Measurements from ENCODE around the gene OSBPL7. TPM values are rescaled to one million over a fixed set of nuclear protein-coding genes. Genes with fewer than 3 reads are reported as not detected.
A peak's percentile ranks its signal among the peaks of the same experiment; 100 is the strongest.

The OSBPL7 gene
- total and polyA plus RNA-seq, 9 donors: 7.1 to 18.7 (median 10.2) TPM

DNA sequence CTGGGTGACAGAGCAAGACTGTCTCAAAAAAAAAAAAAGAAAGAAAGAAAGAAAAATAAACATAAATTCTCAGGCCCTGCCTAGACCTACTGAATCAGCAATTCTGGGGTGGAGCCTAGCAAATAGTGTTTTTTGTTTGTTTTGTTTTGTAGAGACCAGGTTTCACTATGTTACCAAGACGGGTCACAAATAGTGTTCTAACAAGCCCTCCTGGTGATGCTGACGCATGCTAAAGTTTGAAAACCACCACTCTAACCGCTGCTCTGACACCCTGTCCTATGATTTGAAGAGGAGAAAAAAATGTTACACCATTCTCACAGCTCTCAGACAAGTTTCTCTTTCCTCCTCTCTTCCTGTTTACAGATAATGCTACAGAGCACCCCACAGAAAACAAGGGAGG lies 8.3 kb upstream of the OSBPL7 start:
- peaks cover 15% of the 10 kb centered on the region for H3K4me1 ChIP-seq (ENCODE audit: control insufficient read depth, insufficient read depth, low read length)
- no peak for DNase-seq
- no peak overlapping the region for H3K27ac ChIP-seq (ENCODE audit: low read length)
- no peaks in the 10 kb centered on the region for H3K27me3 ChIP-seq (ENCODE audit: control insufficient read depth, insufficient read depth, low read length)
- peaks cover 30% of the 10 kb centered on the region for H3K36me3 ChIP-seq (ENCODE audit: control insufficient read depth, insufficient read depth, low read length)
- H3K9me3 ChIP-seq (replicated peaks; ENCODE audit: control insufficient read depth, low read depth, low read length): no peaks in the 10 kb centered on the region
- WGBS (ENCODE audit: insufficient coverage): no CpG with 5 or more reads among the region's 3 CpGs
- H3K4me3 ChIP-seq (ENCODE audit: low read length): no peak overlapping the region

DNA sequence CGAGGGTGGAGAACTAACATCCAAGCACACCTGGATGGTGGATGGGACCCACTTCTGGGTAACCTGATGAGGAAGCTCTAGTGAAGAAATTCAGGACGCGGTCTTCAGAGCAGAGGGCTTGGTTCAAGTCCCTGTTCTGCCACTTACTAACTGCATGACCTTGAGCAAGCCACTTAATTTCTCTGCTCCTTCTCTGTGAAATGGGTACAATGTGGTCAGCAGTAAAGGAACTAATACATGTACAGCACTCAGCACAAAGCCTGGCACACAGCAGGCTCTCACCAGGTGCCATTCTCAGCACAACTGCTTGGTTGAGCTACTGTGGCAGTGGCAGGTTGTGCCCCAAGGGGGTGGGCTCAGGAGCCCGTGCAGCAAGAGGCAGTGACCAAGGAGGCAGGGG lies 1.9 kb upstream of the OSBPL7 start:
- Histone ChIP-seq H3K4me1 (ENCODE audit: control insufficient read depth, insufficient read depth, low read length) (peaks cover 30% of the 10 kb centered on the region), H3K9me3 (replicated peaks; ENCODE audit: control insufficient read depth, low read depth, low read length) (no peaks in the 10 kb centered on the region), H3K4me3 (ENCODE audit: low read length) (no peak overlapping the region), H3K36me3 (ENCODE audit: control insufficient read depth, insufficient read depth, low read length) (peaks cover 55% of the 10 kb centered on the region), H3K27ac (ENCODE audit: low read length) (no peak overlapping the region), H3K27me3 (ENCODE audit: control insufficient read depth, insufficient read depth, low read length) (no peaks in the 10 kb centered on the region)
- no peak for DNase-seq
- WGBS (ENCODE audit: insufficient coverage): 73% methylated on average over 1 of the region's 4 CpGs

DNA sequence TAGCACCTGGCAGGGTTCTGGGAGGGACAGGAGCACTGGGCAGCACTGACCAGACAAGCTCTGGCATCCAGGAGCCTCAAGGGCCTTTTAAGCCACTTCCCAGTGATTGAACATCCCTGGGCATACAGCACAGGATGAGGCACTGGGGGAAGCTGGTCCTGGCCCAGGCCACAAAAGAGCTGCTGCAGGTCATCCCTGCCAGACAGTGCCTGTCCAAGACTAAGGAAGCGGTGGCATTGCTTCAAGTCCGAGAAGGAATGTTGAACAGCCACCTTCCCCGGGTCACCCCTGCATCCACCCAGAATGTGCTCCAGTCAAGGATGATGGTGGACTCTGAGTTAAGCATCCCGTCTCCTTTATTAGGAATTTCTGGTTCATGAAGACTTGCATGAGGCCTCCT lies 1.2 kb upstream of the OSBPL7 start:
- Histone ChIP-seq H3K4me1 (ENCODE audit: control insufficient read depth, insufficient read depth, low read length) (peaks cover 30% of the 10 kb centered on the region), H3K9me3 (replicated peaks; ENCODE audit: control insufficient read depth, low read depth, low read length) (no peaks in the 10 kb centered on the region), H3K36me3 (ENCODE audit: control insufficient read depth, insufficient read depth, low read length) (peaks cover 56% of the 10 kb centered on the region), H3K27me3 (ENCODE audit: control insufficient read depth, insufficient read depth, low read length) (no peaks in the 10 kb centered on the region), H3K27ac (ENCODE audit: low read length) (peak overlapping the region; percentile 26), H3K4me3 (ENCODE audit: low read length) (no peak overlapping the region)
- DNase-seq: no peak
- WGBS (ENCODE audit: insufficient coverage): 100% methylated on average over 3 of the region's 4 CpGs

DNA sequence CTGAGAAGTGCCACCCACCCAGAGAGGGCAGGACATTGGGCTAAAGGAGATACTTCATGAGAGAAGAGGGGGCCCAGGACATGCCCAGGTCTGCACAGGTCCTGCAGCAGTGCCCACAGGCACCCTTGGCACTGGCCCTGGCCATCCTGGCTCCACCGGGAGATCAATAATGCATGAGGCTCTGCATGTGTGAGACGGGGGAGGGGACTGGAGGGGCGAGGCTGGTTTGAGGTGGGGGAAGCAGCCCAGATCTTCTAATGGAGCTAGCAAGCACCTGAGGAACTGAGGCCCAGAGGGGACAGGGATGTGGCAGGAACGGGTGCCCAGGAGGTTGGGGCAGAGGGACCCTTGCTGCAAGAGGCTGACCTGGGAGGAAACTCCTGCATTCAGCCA lies 567 bp downstream of the OSBPL7 start:
- H3K4me3 ChIP-seq (ENCODE audit: low read length): peak overlapping the region; percentile 75
- DNase-seq: no peak
- H3K4me1 ChIP-seq (ENCODE audit: control insufficient read depth, insufficient read depth, low read length): peaks cover 30% of the 10 kb centered on the region
- peak overlapping the region; percentile 89 for H3K27ac ChIP-seq (ENCODE audit: low read length)
- 7% methylated on average over 3 of the region's 4 CpGs for WGBS (ENCODE audit: insufficient coverage)
- no peaks in the 10 kb centered on the region for H3K27me3 ChIP-seq (ENCODE audit: control insufficient read depth, insufficient read depth, low read length)
- H3K9me3 ChIP-seq (replicated peaks; ENCODE audit: control insufficient read depth, low read depth, low read length): no peaks in the 10 kb centered on the region
- peaks cover 57% of the 10 kb centered on the region for H3K36me3 ChIP-seq (ENCODE audit: control insufficient read depth, insufficient read depth, low read length)

DNA sequence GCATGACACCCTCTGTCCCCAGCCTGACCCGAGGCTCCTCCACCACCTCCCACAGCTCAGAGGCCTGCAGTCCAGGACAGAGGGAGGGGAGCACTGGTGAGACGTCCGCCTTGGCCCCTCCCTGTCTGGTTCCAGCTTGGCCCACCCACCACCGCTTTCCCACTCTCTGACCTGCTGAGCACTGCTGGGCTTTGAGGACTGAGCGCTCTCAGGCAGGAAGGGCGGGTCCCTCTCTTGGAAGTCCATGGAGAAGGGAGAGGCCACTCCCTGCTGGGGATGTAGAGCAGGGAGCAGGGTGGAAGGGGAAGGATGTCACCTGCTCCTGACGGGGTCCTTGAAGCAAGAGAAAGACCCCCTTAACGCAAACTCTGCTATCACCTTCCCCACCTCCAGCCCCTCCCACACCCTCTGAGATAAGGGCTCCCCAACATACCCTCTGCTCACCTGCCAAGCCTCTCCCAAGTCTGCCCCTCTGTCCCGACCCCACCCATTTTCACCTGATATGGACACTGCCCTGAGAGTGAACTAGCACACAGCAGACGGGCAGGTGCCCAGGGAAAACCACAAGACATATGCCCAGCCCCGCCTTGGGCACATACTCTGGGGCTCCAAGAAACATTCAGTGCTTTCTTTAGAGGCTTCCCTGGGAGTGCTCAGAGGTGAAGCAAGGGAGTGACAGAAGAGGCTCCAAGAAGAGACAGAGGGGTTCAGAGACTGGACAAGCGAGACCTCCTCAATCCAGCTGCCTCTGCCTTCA lies 1.4 kb downstream of the OSBPL7 start:
- WGBS (ENCODE audit: insufficient coverage): 50% methylated on average over 5 of the region's 12 CpGs
- Histone ChIP-seq H3K36me3 (ENCODE audit: control insufficient read depth, insufficient read depth, low read length) (peaks cover 61% of the 10 kb centered on the region), H3K4me3 (ENCODE audit: low read length) (no peak overlapping the region), H3K27me3 (ENCODE audit: control insufficient read depth, insufficient read depth, low read length) (no peaks in the 10 kb centered on the region), H3K9me3 (replicated peaks; ENCODE audit: control insufficient read depth, low read depth, low read length) (no peaks in the 10 kb centered on the region), H3K4me1 (ENCODE audit: control insufficient read depth, insufficient read depth, low read length) (peaks cover 30% of the 10 kb centered on the region), H3K27ac (ENCODE audit: low read length) (no peak overlapping the region)
- DNase-seq: no peak

DNA sequence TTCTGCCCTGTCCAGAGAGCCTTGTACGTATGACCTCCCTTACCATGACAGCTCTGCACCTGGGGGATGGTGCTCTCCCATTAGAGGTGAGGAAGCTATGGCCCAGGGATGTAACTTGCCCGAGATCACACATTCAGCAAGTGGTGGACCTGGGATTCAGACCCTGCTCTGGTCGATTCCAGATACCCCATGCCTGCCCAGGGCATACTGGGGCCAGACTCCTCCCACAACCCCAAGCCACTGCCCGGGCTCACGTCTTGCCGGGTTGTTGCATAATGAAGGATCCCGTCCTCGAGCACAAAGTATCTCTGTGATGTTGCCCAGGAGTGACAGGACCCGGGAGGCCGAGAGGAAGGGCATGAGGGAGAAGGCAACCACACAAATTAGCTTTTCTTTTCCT lies 2.1 kb downstream of the OSBPL7 start:
- Histone ChIP-seq H3K4me3 (ENCODE audit: low read length) (no peak overlapping the region), H3K36me3 (ENCODE audit: control insufficient read depth, insufficient read depth, low read length) (peaks cover 65% of the 10 kb centered on the region), H3K4me1 (ENCODE audit: control insufficient read depth, insufficient read depth, low read length) (peaks cover 30% of the 10 kb centered on the region), H3K27ac (ENCODE audit: low read length) (no peak overlapping the region), H3K9me3 (replicated peaks; ENCODE audit: control insufficient read depth, low read depth, low read length) (no peaks in the 10 kb centered on the region), H3K27me3 (ENCODE audit: control insufficient read depth, insufficient read depth, low read length) (no peaks in the 10 kb centered on the region)
- no peak for DNase-seq
- 51% methylated on average over 4 of the region's 10 CpGs for WGBS (ENCODE audit: insufficient coverage)

DNA sequence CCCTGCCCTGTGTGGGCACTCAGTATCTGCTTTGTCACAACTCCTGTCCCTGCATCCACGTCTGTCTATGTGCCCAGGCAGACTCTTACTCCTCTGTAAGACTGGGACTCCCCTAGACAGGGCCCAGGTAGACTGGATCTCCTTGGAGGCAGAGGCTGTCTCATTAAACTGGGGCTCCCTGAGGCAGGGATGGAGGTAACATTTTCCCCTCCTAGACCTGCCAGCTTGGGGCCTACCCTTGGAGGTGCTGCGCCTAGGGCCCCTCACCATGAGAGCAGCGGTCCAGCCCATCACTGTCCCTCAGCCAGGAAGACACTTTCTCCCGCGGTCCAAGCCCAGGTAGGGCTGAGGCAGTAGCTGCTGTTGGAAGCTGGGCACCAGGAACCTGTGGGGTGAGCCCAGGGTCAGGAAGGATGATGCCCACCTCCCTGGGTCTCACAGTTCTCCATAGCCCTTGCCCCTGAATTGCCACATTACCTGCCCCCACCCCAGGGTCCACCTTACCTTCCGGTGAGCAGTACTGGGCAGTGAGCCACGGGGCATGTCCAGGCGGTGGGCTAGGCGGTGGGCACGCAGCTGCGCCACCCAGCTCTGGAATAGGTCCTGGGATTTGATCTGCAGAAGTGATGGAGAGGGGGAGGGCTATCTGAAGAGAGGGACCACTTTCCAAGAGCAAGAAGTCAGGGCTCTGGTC lies 3.4 kb downstream of the OSBPL7 start:
- 100% methylated on average over 3 of the region's 11 CpGs for WGBS (ENCODE audit: insufficient coverage)
- H3K27ac ChIP-seq (ENCODE audit: low read length): no peak overlapping the region
- no peaks in the 10 kb centered on the region for H3K27me3 ChIP-seq (ENCODE audit: control insufficient read depth, insufficient read depth, low read length)
- peaks cover 29% of the 10 kb centered on the region for H3K4me1 ChIP-seq (ENCODE audit: control insufficient read depth, insufficient read depth, low read length)
- H3K36me3 ChIP-seq (ENCODE audit: control insufficient read depth, insufficient read depth, low read length): peaks cover 64% of the 10 kb centered on the region
- H3K9me3 ChIP-seq (replicated peaks; ENCODE audit: control insufficient read depth, low read depth, low read length): no peaks in the 10 kb centered on the region
- H3K4me3 ChIP-seq (ENCODE audit: low read length): no peak overlapping the region
- DNase-seq: no peak

DNA sequence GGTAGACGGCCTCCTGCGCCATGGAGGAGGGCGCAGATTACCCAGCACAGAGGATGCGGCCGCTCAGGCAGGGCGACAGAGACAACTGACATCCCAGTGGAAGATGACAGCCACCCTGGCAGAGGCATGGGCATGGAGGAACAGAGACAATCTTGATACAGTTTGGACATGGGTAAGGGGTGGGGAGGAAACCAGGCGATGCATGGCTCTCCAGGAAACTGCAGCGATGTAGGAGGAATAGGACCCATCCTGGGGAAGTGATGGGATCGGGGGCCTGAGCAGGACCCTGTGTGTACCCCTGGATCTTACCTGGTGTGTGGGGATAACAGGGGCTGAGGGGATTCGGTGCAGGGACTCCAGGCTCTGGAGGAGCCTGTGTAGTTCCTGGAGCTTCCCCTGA lies 4.6 kb downstream of the OSBPL7 start:
- 91% methylated on average over 10 of the region's 10 CpGs for WGBS (ENCODE audit: insufficient coverage)
- Histone ChIP-seq H3K4me1 (ENCODE audit: control insufficient read depth, insufficient read depth, low read length) (peaks cover 17% of the 10 kb centered on the region), H3K4me3 (ENCODE audit: low read length) (no peak overlapping the region), H3K9me3 (replicated peaks; ENCODE audit: control insufficient read depth, low read depth, low read length) (no peaks in the 10 kb centered on the region), H3K36me3 (ENCODE audit: control insufficient read depth, insufficient read depth, low read length) (peaks cover 75% of the 10 kb centered on the region), H3K27me3 (ENCODE audit: control insufficient read depth, insufficient read depth, low read length) (no peaks in the 10 kb centered on the region), H3K27ac (ENCODE audit: low read length) (no peak overlapping the region)
- DNase-seq: no peak

DNA sequence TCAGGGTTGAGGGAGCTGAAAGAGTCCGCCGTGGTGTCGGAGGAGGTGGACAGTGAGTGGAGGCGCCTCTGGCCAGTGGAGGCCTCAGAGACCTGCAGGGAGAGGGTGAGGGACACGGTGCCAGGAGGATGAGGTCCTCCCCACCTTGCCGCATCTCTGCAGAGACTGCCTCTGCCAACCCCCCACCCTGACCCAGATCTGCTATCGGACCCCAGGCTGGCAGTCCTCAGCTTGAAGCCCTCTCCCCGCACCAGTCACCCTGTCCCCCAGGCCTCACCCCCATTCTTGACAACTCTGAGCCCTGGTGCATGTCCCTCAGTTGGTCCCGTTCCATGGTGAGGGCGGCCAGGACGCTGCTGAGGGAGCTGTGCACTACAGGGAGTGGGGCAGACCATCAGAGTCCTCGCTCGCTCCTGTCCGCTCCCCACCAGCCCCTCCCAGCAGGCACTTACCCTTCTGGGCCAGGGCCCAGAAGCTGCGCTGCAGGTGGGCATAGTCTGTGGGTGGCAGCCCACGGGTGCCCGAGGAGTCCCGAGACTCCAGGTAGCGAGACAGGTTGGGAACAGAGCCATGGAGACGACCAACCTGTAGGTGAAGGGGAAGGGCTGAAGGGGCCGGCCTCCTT lies 5.4 kb downstream of the OSBPL7 start:
- WGBS (ENCODE audit: insufficient coverage): 94% methylated on average over 5 of the region's 21 CpGs
- peaks cover 13% of the 10 kb centered on the region for H3K4me1 ChIP-seq (ENCODE audit: control insufficient read depth, insufficient read depth, low read length)
- H3K27ac ChIP-seq (ENCODE audit: low read length): no peak overlapping the region
- no peak overlapping the region for H3K4me3 ChIP-seq (ENCODE audit: low read length)
- no peaks in the 10 kb centered on the region for H3K9me3 ChIP-seq (replicated peaks; ENCODE audit: control insufficient read depth, low read depth, low read length)
- no peaks in the 10 kb centered on the region for H3K27me3 ChIP-seq (ENCODE audit: control insufficient read depth, insufficient read depth, low read length)
- H3K36me3 ChIP-seq (ENCODE audit: control insufficient read depth, insufficient read depth, low read length): peaks cover 77% of the 10 kb centered on the region
- no peak for DNase-seq

DNA sequence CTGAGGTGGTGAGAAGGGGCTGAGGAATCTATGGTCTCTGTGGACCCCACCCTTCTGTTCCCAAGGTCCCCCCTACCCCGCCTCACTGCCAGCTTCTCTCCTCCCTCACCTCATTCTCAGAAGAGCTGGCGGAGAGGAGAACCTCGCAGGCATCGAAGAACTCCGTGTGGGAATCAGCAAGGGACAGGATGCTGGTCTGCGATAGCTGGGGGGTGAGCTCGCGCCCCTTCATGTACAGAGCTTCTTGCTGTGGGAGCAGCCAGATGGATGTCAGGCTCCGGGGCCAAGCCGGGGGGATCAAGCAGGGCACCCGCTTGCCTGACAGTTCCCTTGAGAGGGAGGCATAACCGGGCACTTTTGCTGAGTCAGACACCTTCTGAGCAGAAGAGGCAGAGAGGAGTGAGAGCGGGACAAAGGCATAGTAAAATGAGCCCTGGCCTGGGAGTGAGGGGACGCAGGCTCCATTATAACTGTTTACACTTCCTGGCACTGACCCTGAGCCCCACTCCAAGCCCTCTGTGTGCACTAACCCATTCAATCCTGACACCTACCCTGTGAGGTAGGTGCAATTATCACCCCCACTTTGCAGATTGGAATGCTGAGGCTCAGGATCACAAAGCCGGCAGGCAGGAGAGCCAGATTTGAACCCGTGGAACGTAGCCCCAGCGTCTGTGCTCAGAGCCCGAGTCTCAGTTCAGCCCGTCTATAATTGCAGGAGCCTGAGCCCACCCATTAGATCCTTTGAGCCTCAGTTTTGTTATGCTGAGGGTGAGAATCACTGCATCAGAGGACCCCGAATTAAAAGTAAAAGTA lies 6.3 kb downstream of the OSBPL7 start:
- H3K27me3 ChIP-seq (ENCODE audit: control insufficient read depth, insufficient read depth, low read length): no peaks in the 10 kb centered on the region
- H3K4me3 ChIP-seq (ENCODE audit: low read length): no peak overlapping the region
- H3K27ac ChIP-seq (ENCODE audit: low read length): no peak overlapping the region
- H3K4me1 ChIP-seq (ENCODE audit: control insufficient read depth, insufficient read depth, low read length): peaks cover 3% of the 10 kb centered on the region
- H3K9me3 ChIP-seq (replicated peaks; ENCODE audit: control insufficient read depth, low read depth, low read length): no peaks in the 10 kb centered on the region
- peaks cover 82% of the 10 kb centered on the region for H3K36me3 ChIP-seq (ENCODE audit: control insufficient read depth, insufficient read depth, low read length)
- DNase-seq: no peak
- WGBS (ENCODE audit: insufficient coverage): 81% methylated on average over 17 of the region's 21 CpGs
